K562 (cell line): Measurements from ENCODE around the gene KIAA0825. TPM values are rescaled to one million over a fixed set of nuclear protein-coding genes. Genes with fewer than 3 reads are reported as not detected.

ENCODE experiments used
- CBX2 ChIP-seq: fragments of 200-600 bp; sonication (generic); IDR thresholded peaks from one replicate; pipeline ENCODE4 v1.6.1; 2012; ENCODE audit warnings: mild to moderate bottlenecking, low read length, inconsistent platforms; ENCODE audit not compliant: insufficient read depth, poor library complexity, severe bottlenecking
- FOXO4 ChIP-seq: fragments of 450-650 bp; formaldehyde crosslinking; IDR thresholded peaks from 2 replicates; pipeline ENCODE4 v1.4.0; 2020; ENCODE audit warnings: mild to moderate bottlenecking, moderate library complexity
- GMEB1 ChIP-seq: fragments of 250-450 bp; sonication (Bioruptor Pico); IDR thresholded peaks from 2 replicates; pipeline ENCODE4 v1.4.0; 2020; ENCODE audit warnings: mild to moderate bottlenecking
- HEY1 ChIP-seq: fragments of 250-450 bp; sonication (Bioruptor Pico); IDR thresholded peaks from 2 replicates; pipeline ENCODE4 v1.5.0; 2020; ENCODE audit warnings: mild to moderate bottlenecking, moderate library complexity, borderline replicate concordance
- STAT6 ChIP-seq: sonication (generic); formaldehyde crosslinking; IDR thresholded peaks from 2 replicates; pipeline ENCODE4 v1.8.1; 2023; ENCODE audit warnings: mild to moderate bottlenecking, missing genetic modification reagents
- ZNF318 ChIP-seq, 2 experiments: fragments of 450-650 bp; IDR thresholded peaks; 2 replicates each; pipeline ENCODE4 v1.6.1; 2016; ENCODE audit warnings: mild to moderate bottlenecking in 2 of 2, borderline replicate concordance in 1 of 2, low read depth in 1 of 2, moderate library complexity in 1 of 2
- ZNF668 ChIP-seq: fragments of 250-450 bp; sonication (Bioruptor Pico); IDR thresholded peaks from 2 replicates; pipeline ENCODE4 v1.8.0; 2022; ENCODE audit warnings: mild to moderate bottlenecking, inconsistent platforms
- polyA plus RNA-seq, 8 experiments: library from polyadenylated mRNA; depleted of rRNA in 4 of 8; stranded (reverse) in 5 of 8; unstranded in 3 of 8; fragments of >200 nt; fragmentation: Nextera tagmentation in 2 of 8; fragmentation: Illumina TruSeq in 1 of 8; extraction: Ambion mirVana in 2 of 8; extraction: Trizol in 1 of 8; gene quantifications; 2 replicates each; pipeline versions ENCODE4 v1.2.1 to v1.2.3, GENCODE V29; 2011 to 2014; ENCODE audit warnings: inconsistent platforms in 1 of 8, missing spikeins in 1 of 8
- total RNA-seq, 7 experiments: library from RNA; depleted of rRNA in 6 of 7; stranded (reverse); fragments of >200 nt in 6 of 7; fragmentation: Illumina TruSeq in 2 of 7; extraction: Trizol in 2 of 7; gene quantifications; 2 replicates each; pipeline versions ENCODE4 v1.2.1 to v1.2.3, GENCODE V29; 2011 to 2021; ENCODE audit warnings: low replicate concordance in 1 of 7

Gene KIAA0825
- total and polyA plus RNA-seq, 9 of the 15 experiments (the other 6 are each of a cell fraction or from before 2014, with no cell fraction given): 0.05 to 0.36 (median 0.16) TPM; not detected in 1

- TF ChIP-seq STAT6 (CRISPR knock-in tag) (no peak), CBX2 (no peak), HEY1 (CRISPR knock-in tag) (no peak), ZNF668 (no peak), GMEB1 (CRISPR knock-in tag) (no peak), ZNF318 (IDR thresholded peaks at IDR 0.05; ENCODE audit: borderline replicate concordance in 1 of 2, low read depth in 1 of 2) (no peak), FOXO4 (CRISPR knock-in tag) (no peak)
Observed at GRCh38 chr5:94304146-94304545, 314.3 kb downstream of the KIAA0825 start (continued).
